Measurements from ENCODE around the gene CRYL1.

The CRYL1 gene

GRCh38 chr13:20387441-20387971 lies 138.2 kb downstream of the CRYL1 start:
- FAIRE-seq = no peak
- DNase-seq (ENCODE audit: insufficient read length, low spot score) = no peak

GRCh38 chr13:20387006-20387405 lies 138.7 kb downstream of the CRYL1 start:
- DNase-seq (ENCODE audit: insufficient read length, low spot score) (no peak), FAIRE-seq (no peak)

GRCh38 chr13:20383058-20383457 lies 142.6 kb downstream of the CRYL1 start:
- DNase-seq (ENCODE audit: insufficient read length, low spot score) (no peak), FAIRE-seq (no peak)

- DNase-seq (ENCODE audit: insufficient read length, low spot score) (no peak), FAIRE-seq (no peak)
Observed at GRCh38 chr13:20381401-20381800, 144.3 kb downstream of the CRYL1 start.

GRCh38 chr13:20378721-20379120 lies 146.9 kb downstream of the CRYL1 start:
- FAIRE-seq = no peak
- no peak for DNase-seq (ENCODE audit: insufficient read length, low spot score)

- FAIRE-seq = no peak
- DNase-seq (ENCODE audit: insufficient read length, low spot score) = no peak
Observed at GRCh38 chr13:20377720-20378119, 147.9 kb downstream of the CRYL1 start.

- FAIRE-seq (no peak), DNase-seq (ENCODE audit: insufficient read length, low spot score) (no peak)
Observed at GRCh38 chr13:20375871-20376270, 149.8 kb downstream of the CRYL1 start.

- DNase-seq (ENCODE audit: insufficient read length, low spot score) = no peak
- no peak for FAIRE-seq
Observed at GRCh38 chr13:20373861-20374260, 151.8 kb downstream of the CRYL1 start.

GRCh38 chr13:20371825-20372224 lies 153.8 kb downstream of the CRYL1 start:
- no peak for DNase-seq (ENCODE audit: insufficient read length, low spot score)
- FAIRE-seq = no peak

- no peak for FAIRE-seq
- DNase-seq (ENCODE audit: insufficient read length, low spot score) = no peak
Observed at GRCh38 chr13:20370815-20371421, 154.7 kb downstream of the CRYL1 start.

- no peak for FAIRE-seq
- no peak for DNase-seq (ENCODE audit: insufficient read length, low spot score)
Observed at GRCh38 chr13:20369886-20370361, 155.7 kb downstream of the CRYL1 start.

GRCh38 chr13:20366056-20366455 lies 159.6 kb downstream of the CRYL1 start:
- DNase-seq (ENCODE audit: insufficient read length, low spot score) (no peak), FAIRE-seq (no peak)

GRCh38 chr13:20363603-20364002 lies 162.1 kb downstream of the CRYL1 start:
- no peak for DNase-seq (ENCODE audit: insufficient read length, low spot score)
- FAIRE-seq = no peak

GRCh38 chr13:20363172-20363571 lies 162.5 kb downstream of the CRYL1 start:
- DNase-seq (ENCODE audit: insufficient read length, low spot score) (no peak), FAIRE-seq (no peak)

- FAIRE-seq = no peak
- DNase-seq (ENCODE audit: insufficient read length, low spot score) = no peak
Observed at GRCh38 chr13:20362484-20363041, 163.1 kb downstream of the CRYL1 start.

GRCh38 chr13:20360835-20361412 lies 164.7 kb downstream of the CRYL1 start:
- no peak for DNase-seq (ENCODE audit: insufficient read length, low spot score)
- FAIRE-seq = no peak

- no peak for FAIRE-seq
- no peak for DNase-seq (ENCODE audit: insufficient read length, low spot score)
Observed at GRCh38 chr13:20360041-20360491, 165.6 kb downstream of the CRYL1 start.

GRCh38 chr13:20359335-20359734 lies 166.3 kb downstream of the CRYL1 start:
- DNase-seq (ENCODE audit: insufficient read length, low spot score) = no peak

GRCh38 chr13:20358022-20358421 lies 167.6 kb downstream of the CRYL1 start:
- FAIRE-seq (no peak), DNase-seq (ENCODE audit: insufficient read length, low spot score) (no peak)

More at GRCh38 chr13:20359335-20359734, 166.3 kb downstream of the CRYL1 start:
- no peak for FAIRE-seq

GRCh38 chr13:20356444-20356843 lies 169.2 kb downstream of the CRYL1 start:
- no peak for DNase-seq (ENCODE audit: insufficient read length, low spot score)
- no peak for FAIRE-seq

- no peak for FAIRE-seq
Observed at GRCh38 chr13:20354722-20355121, 170.9 kb downstream of the CRYL1 start.

GRCh38 chr13:20353973-20354372 lies 171.7 kb downstream of the CRYL1 start:
- no peak for DNase-seq (ENCODE audit: insufficient read length, low spot score)

More at GRCh38 chr13:20354722-20355121, 170.9 kb downstream of the CRYL1 start:
- DNase-seq (ENCODE audit: insufficient read length, low spot score) = no peak

More at GRCh38 chr13:20353973-20354372, 171.7 kb downstream of the CRYL1 start:
- no peak for FAIRE-seq

Measured in GM19239 (cell line).